Mononuclear cell (primary cell): ENCODE data around the gene MXRA7. TPM values are rescaled to one million over a fixed set of nuclear protein-coding genes. Genes with fewer than 3 reads are reported as not detected.
"Not testable (repeated sequence)": the region's sequence is repeated elsewhere in the genome, so short reads cannot be mapped to it uniquely, and the experiment has no call there.

Source experiments
- H3K27me3 ChIP-seq: 2 replicates; pipeline ENCODE4 v1.6.0; 2011; ENCODE audit warnings: low read length, control low read depth; ENCODE audit not compliant: insufficient read depth
- H3K4me1 ChIP-seq: 2 replicates; pipeline ENCODE4 v1.5.1; 2011; ENCODE audit warnings: mild to moderate bottlenecking, low read length, control low read depth; ENCODE audit not compliant: insufficient read depth
- H3K4me3 ChIP-seq: 2 replicates; pipeline ENCODE4 v1.5.1; 2011; ENCODE audit warnings: mild to moderate bottlenecking, low read length, moderate library complexity
- H3K9me3 ChIP-seq: 2 replicates; pipeline ENCODE4 v1.5.1; 2011; ENCODE audit warnings: low read depth, mild to moderate bottlenecking, control low read depth, low read length
- total RNA-seq: library from RNA; depleted of rRNA; stranded (reverse); fragments of >200 nt; gene quantifications from one replicate; pipeline ENCODE4 v1.2.3, GENCODE V29; 2012

MXRA7 gene
- total RNA-seq, 1 donor = 10.3 TPM

GRCh38 chr17:76714336-76714735, 3.6 kb upstream of the MXRA7 start:
- Histone ChIP-seq H3K4me1 (peaks cover 44% of the 10 kb centered on the region), H3K9me3 (no peaks in the 10 kb centered on the region), H3K4me3 (no peak overlapping the region)

GRCh38 chr17:76713765-76714164, 3.0 kb upstream of the MXRA7 start:
- peaks cover 44% of the 10 kb centered on the region for H3K4me1 ChIP-seq

More at GRCh38 chr17:76714336-76714735, 3.6 kb upstream of the MXRA7 start:
- H3K27me3 ChIP-seq = peaks cover 3% of the 10 kb centered on the region

DNA sequence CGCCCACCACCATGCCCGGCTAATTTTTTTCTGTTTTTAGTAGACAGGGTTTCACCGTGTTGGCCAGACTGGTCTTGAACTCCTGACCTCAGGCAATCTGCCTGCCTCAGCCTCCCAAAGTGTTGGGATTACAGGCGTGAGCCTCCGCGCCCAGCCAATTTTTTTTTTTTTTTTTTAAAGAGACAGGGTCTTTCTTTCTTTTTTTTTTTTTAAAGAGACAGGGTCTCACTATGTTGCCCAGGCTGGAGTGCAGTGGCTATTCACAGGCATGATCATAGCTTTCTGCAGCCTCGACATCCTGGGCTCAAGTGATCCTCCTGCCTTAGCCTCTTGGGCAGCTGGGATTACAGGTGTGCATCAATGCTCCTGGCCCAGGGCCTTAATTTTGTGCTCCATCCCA, 1.6 kb upstream of the MXRA7 start:
- H3K9me3 ChIP-seq = not testable (repeated sequence)
- H3K4me1 ChIP-seq = peaks cover 41% of the 10 kb centered on the region

More at GRCh38 chr17:76713765-76714164, 3.0 kb upstream of the MXRA7 start:
- Histone ChIP-seq H3K9me3 (no peaks in the 10 kb centered on the region), H3K27me3 (peaks cover 3% of the 10 kb centered on the region), H3K4me3 (no peak overlapping the region)

GRCh38 chr17:76709951-76710862, 558 bp downstream of the MXRA7 start:
- not testable (repeated sequence) for H3K9me3 ChIP-seq, H3K27me3 ChIP-seq
- peaks cover 20% of the 10 kb centered on the region for H3K4me1 ChIP-seq
- peak overlapping the region; percentile 26 for H3K4me3 ChIP-seq

More for the DNA sequence above, 1.6 kb upstream of the MXRA7 start:
- H3K4me3 ChIP-seq, H3K27me3 ChIP-seq: not testable (repeated sequence)

GRCh38 chr17:76709077-76709950, 1.5 kb downstream of the MXRA7 start:
- no peaks in the 10 kb centered on the region for H3K9me3 ChIP-seq
- H3K27me3 ChIP-seq = peaks cover 3% of the 10 kb centered on the region
- peaks cover 11% of the 10 kb centered on the region for H3K4me1 ChIP-seq
- H3K4me3 ChIP-seq = no peak overlapping the region

DNA sequence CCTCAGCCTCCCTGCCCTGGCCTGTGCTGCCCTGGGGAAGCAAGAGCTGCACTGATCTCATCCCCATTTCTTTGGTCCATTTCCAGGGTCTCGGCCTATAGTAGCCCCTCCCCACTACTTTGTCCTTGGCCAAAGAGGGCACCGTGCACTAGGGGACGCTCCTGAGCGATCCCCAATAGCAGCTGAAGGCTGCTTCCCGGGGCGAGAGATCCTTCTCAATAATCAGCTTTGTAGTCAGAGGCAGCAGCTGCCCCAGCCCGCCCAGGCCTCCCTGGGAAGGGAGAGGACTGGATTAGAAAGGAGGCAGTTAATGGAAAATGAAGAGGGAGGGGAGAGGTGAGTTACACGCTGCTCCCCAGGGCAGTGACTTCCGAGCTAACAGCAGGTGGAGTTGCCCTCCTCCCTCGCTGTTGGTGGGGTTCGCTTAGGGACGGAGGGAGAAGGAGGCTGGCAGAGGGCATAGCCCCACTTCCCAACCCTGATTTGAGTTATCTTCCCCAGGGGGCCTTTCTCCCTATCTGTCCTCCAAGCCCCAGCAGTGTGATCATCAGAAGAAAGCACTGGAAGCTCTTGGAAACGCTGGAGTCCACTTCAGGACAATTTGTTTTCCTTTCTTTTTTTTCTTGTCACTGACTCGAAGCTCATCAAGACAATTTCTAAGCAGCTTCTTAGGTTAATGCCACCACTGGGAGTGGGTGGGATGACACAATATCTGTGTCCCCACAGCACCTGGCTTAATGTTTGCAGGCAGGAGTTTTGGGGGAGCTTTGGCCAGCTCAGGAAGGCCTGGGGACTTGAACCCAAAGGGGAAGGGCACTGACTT, 2.6 kb downstream of the MXRA7 start:
- Histone ChIP-seq H3K4me3 (no peak overlapping the region), H3K4me1 (peaks cover 8% of the 10 kb centered on the region), H3K9me3 (no peaks in the 10 kb centered on the region), H3K27me3 (peaks cover 3% of the 10 kb centered on the region)

DNA sequence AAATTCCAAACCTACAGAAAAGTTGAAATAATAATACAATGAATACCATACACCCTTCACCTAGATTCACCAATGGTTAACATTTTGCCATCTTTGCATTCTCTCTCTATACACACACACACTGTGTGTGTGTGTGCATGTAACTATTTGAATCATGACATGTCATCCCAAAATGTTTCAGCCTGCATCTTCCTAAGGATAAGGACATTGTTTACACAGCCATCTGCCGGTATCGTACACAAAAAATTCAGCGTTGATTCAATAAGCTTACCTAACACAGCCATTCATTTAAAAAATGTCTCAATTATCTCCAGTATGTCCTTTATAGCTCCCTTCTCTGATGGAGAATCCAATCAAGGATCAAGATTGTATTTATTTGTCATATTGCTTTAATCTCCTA, 3.9 kb downstream of the MXRA7 start:
- H3K9me3 ChIP-seq = no peaks in the 10 kb centered on the region
- H3K4me3 ChIP-seq = no peak overlapping the region
- peaks cover 8% of the 10 kb centered on the region for H3K4me1 ChIP-seq
- H3K27me3 ChIP-seq = peaks cover 3% of the 10 kb centered on the region

- Histone ChIP-seq H3K4me3 (no peak overlapping the region), H3K4me1 (no peaks in the 10 kb centered on the region), H3K27me3 (no peaks in the 10 kb centered on the region), H3K9me3 (no peaks in the 10 kb centered on the region)
Measured at GRCh38 chr17:76704805-76705204, 6.0 kb downstream of the MXRA7 start.

DNA sequence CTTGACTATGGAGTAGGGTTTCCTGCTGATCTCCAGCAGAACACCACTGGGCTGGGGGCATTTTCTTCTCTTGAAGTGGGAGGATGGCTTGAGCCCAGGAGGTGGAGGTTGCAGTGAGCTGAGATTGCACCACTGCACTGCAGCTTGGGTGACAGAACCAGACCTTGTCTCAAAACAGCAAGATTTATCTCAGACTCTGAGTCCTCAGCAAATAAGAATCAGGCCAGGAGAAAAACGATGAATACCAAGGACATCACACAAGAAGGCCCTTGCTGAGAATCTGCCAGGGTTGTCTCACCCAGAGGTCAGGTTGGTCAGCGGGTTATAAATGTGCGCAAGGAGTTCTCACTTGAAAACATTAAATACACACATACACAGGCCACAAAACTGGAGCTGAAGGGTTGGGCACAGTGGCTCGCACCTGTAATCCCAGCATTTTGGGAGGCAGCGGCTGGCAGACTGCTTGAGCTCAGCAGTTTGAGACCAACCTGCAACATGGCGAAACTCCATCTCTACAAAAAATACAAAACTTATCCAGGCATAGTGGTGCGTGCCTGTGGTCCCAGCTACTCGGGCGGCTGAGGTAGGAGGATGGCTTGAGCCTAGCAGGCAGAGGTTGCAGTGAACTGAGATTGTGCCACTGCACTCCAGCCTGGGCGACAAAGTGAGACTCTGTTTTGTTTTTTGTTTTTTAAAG, 7.7 kb downstream of the MXRA7 start:
- Histone ChIP-seq H3K4me3 (no peak overlapping the region), H3K9me3 (no peaks in the 10 kb centered on the region), H3K27me3 (no peaks in the 10 kb centered on the region), H3K4me1 (no peaks in the 10 kb centered on the region)

DNA sequence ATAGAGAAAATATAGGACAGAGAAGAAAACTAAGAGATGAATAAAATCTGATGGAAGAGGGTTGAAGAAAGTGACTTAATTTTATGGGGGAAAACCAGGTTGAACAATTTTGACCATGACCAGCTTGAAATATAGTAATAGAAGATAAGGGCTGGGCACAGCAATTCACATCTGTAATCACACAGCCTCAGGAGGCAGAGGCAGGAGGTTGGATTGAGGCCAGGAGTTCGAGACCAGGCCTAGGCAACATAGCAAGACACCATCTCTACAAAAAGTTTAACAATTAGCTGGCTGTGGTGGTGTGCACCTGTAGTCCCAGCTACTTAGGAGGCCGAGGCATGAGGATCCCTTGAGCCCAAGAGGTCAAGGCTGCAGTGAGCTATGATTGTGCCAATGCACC, 8.7 kb downstream of the MXRA7 start:
- H3K4me1 ChIP-seq = no peaks in the 10 kb centered on the region

GRCh38 chr17:76701471-76701967, 9.2 kb downstream of the MXRA7 start:
- H3K9me3 ChIP-seq = no peaks in the 10 kb centered on the region

More for the DNA sequence above, 8.7 kb downstream of the MXRA7 start:
- Histone ChIP-seq H3K4me3 (no peak overlapping the region), H3K9me3 (no peaks in the 10 kb centered on the region), H3K27me3 (no peaks in the 10 kb centered on the region)

DNA sequence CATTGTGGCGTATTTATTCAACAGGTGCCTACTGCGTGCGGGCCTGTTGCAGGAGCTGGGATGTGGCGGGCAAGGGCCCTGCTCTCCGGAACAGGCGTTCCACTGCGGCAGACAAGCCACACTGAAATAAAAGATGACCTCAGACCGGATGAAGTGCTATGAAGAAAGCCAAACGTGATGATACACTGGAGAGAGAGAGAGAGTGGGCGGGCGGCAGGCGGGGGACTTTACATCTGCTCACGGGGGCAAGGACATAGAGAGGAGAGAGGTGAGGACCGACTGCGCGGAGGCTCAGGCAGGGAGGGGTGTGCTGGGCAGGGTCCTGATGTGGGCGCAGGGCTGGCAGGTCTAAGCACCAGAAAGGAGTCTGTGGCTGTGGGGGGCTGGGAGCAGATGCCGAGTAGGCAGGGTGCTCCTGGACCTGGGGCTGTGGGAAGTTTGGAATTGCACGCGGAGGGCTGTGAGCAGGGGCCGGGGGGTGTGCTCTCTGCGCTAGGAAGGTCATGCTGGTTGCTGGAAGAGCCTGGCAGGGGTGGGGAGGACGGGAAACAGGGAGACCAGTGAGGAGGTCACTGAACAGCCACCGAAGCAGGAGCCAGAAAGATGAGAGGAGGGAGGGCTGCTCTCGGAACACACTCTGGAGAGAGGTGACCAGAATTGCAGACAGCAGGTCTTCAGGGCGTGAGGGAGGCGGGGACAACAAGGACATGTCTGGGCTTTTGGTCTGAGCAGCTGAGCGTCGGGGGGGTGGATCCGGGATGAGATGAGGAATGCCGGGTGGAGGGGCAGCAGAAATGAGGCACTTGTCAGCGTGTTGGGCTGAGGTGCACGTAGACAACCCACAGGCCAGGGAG, 9.9 kb downstream of the MXRA7 start:
- Histone ChIP-seq H3K4me3 (no peak overlapping the region), H3K9me3 (no peaks in the 10 kb centered on the region), H3K27me3 (no peaks in the 10 kb centered on the region), H3K4me1 (no peaks in the 10 kb centered on the region)

More at GRCh38 chr17:76701471-76701967, 9.2 kb downstream of the MXRA7 start:
- H3K27me3 ChIP-seq = no peaks in the 10 kb centered on the region
- H3K4me1 ChIP-seq = no peaks in the 10 kb centered on the region
- H3K4me3 ChIP-seq = no peak overlapping the region

- Histone ChIP-seq H3K4me3 (no peak overlapping the region), H3K4me1 (no peaks in the 10 kb centered on the region), H3K9me3 (no peaks in the 10 kb centered on the region), H3K27me3 (no peaks in the 10 kb centered on the region)
Measured at GRCh38 chr17:76700270-76700616, 10.5 kb downstream of the MXRA7 start.
